Left lung (tissue), 10 donors: Measurements from ENCODE around the gene PER1. TPM values are rescaled to one million over a fixed set of nuclear protein-coding genes. Genes with fewer than 3 reads are reported as not detected.
A peak's percentile ranks its signal among the peaks of the same experiment; 100 is the strongest.

Source experiments
- ATAC-seq: fragments of 200-7000 bp; cut with Tn5 transposase; one replicate; pipeline ENCODE4 v1.9.1; 2020; ENCODE audit warnings: moderate library complexity
- DNase-seq, 4 donors: peaks; one replicate each; pipeline ENCODE4 v3.0.0-alpha.2; 2013 to 2020
- H3K27ac ChIP-seq, 2 donors: fragments of 200-600 bp; sonication (generic) in 1 of 2; one replicate each; pipeline versions ENCODE4 v1.5.0 to v1.8.0; 2020 to 2021
- H3K27me3 ChIP-seq, 2 donors: fragments of 200-600 bp; sonication (generic) in 1 of 2; one replicate each; pipeline versions ENCODE4 v1.5.0 to v1.8.0; 2020 to 2021
- H3K36me3 ChIP-seq, 2 donors: fragments of 200-600 bp; sonication (generic) in 1 of 2; one replicate each; pipeline versions ENCODE4 v1.5.0 to v1.8.0; 2020 to 2021
- H3K4me1 ChIP-seq, 2 donors: fragments of 200-600 bp; one replicate each; pipeline ENCODE4 v1.8.0; 2021
- H3K4me3 ChIP-seq, 2 donors: fragments of 200-600 bp; sonication (generic) in 1 of 2; one replicate each; pipeline versions ENCODE4 v1.5.0 to v1.8.0; 2020 to 2021; ENCODE audit warnings: mild to moderate bottlenecking in 1 of 2
- H3K9me3 ChIP-seq, 2 donors: fragments of 200-600 bp; sonication (generic) in 1 of 2; one replicate each; pipeline versions ENCODE4 v1.5.0 to v1.8.0; 2020 to 2021
- CTCF ChIP-seq, 2 donors: fragments of 200-600 bp; sonication (generic) in 1 of 2; IDR thresholded peaks; one replicate each; pipeline versions ENCODE4 v1.5.0 to v1.8.0; 2021; ENCODE audit warnings: antibody characterized with exemption in 2 of 2
- intact Hi-C, 2 donors: fragments of 100-400 bp; cut with DNase I; formaldehyde crosslinking; loops; one replicate each; pipeline versions ENCODE4 v1.11.2 to v1.14.2; 2022
- polyA plus RNA-seq, 6 donors: library from polyadenylated mRNA; unstranded; fragments of 120-200 nt; gene quantifications; one replicate each; pipeline ENCODE4 v1.2.1, GENCODE V29; 2013; ENCODE audit not compliant: insufficient read length in 6 of 6
- total RNA-seq, 2 donors: library from RNA; stranded (reverse); fragmentation: NEBNext Ultra II Directional; extraction: Animal tissue kit (Norgen Biotek cat#: 25700); gene quantifications; one replicate each; pipeline ENCODE4 v1.2.1, GENCODE V29; 2021
- donor health status: DM: no; HTN: yes; CAD: no.
- donor health status: DM: no; HTN: no; CAD: no.

Gene PER1
- total and polyA plus RNA-seq, 8 donors = 28.0 to 111 (median 61.2) TPM

- no peaks in the 10 kb centered on the region for H3K27me3 ChIP-seq
- H3K36me3 ChIP-seq = peaks cover 0 to 42% of the 10 kb centered on the region in 2 donors
- H3K4me1 ChIP-seq = peaks cover 26 to 69% of the 10 kb centered on the region in 2 donors
- peak overlapping the region; percentile 97 to 100 for H3K27ac ChIP-seq
- ATAC-seq (peak; percentile 1), DNase-seq (peak; percentile 75 to 91 (median 82))
- no peaks in the 10 kb centered on the region for H3K9me3 ChIP-seq
- no peak for TF ChIP-seq CTCF (IDR thresholded peaks at IDR 0.05)
- H3K4me3 ChIP-seq = peak overlapping the region; percentile 74 to 88
- intact Hi-C loops = no loop called here
These were observed 528 bp downstream of the PER1 start for GRCh38 chr17:8151641-8152111.

- intact Hi-C loops = no loop called here
- ATAC-seq = peak; percentile 46
- Histone ChIP-seq H3K36me3 (peaks cover 3 to 47% of the 10 kb centered on the region in 2 donors), H3K27me3 (no peaks in the 10 kb centered on the region), H3K9me3 (no peaks in the 10 kb centered on the region), H3K27ac (peak overlapping the region; percentile 97 to 100), H3K4me1 (peaks cover 26 to 68% of the 10 kb centered on the region in 2 donors), H3K4me3 (peak overlapping the region; percentile 74 to 88)
- peak in 1 of 2 donors; percentile 9 for TF ChIP-seq CTCF (IDR thresholded peaks at IDR 0.05)
- DNase-seq = peak; percentile 90 to 97 (median 96)
These were observed 1.0 kb downstream of the PER1 start for GRCh38 chr17:8151120-8151640.

GRCh38 chr17:8150194-8151119 lies 1.7 kb downstream of the PER1 start:
- peak overlapping the region; percentile 97 to 100 for H3K27ac ChIP-seq
- H3K27me3 ChIP-seq = no peaks in the 10 kb centered on the region
- no peaks in the 10 kb centered on the region for H3K9me3 ChIP-seq
- peaks cover 7 to 54% of the 10 kb centered on the region in 2 donors for H3K36me3 ChIP-seq
- no peak for TF ChIP-seq CTCF (IDR thresholded peaks at IDR 0.05)
- H3K4me1 ChIP-seq = peaks cover 26 to 62% of the 10 kb centered on the region in 2 donors
- intact Hi-C loops = no loop called here
- ATAC-seq (no peak), DNase-seq (peak in 1 of 4 donors; percentile 67)
- H3K4me3 ChIP-seq = peak overlapping the region; percentile 74 to 88

GRCh38 chr17:8149419-8150193 lies 2.6 kb downstream of the PER1 start:
- DNase-seq (peak in 1 of 4 donors; percentile 64), ATAC-seq (no peak)
- H3K9me3 ChIP-seq = no peaks in the 10 kb centered on the region
- no peak overlapping the region for H3K27ac ChIP-seq
- H3K27me3 ChIP-seq = no peaks in the 10 kb centered on the region
- peaks cover 26 to 54% of the 10 kb centered on the region in 2 donors for H3K4me1 ChIP-seq
- TF ChIP-seq CTCF (IDR thresholded peaks at IDR 0.05) = no peak
- peaks cover 7 to 63% of the 10 kb centered on the region in 2 donors for H3K36me3 ChIP-seq
- H3K4me3 ChIP-seq = no peak overlapping the region
- intact Hi-C loops = no loop called here
